GM12872 (cell line): Measurements from ENCODE around the gene DLG1.

Source experiments
- CTCF ChIP-seq: IDR thresholded peaks from 3 replicates; pipeline ENCODE4 v1.5.1; 2011; ENCODE audit warnings: low read depth, mild to moderate bottlenecking, low read length, moderate library complexity; ENCODE audit not compliant: insufficient read depth

DLG1 gene

GRCh38 chr3:197303452-197303851 is 5.0 kb upstream of the DLG1 start:
- TF ChIP-seq CTCF, result no peak

- TF ChIP-seq CTCF, result no peak
Observed at GRCh38 chr3:197302696-197303341, 4.4 kb upstream of the DLG1 start.

- TF ChIP-seq CTCF, result no peak
Observed at GRCh38 chr3:197302033-197302432, 3.6 kb upstream of the DLG1 start.

DNA sequence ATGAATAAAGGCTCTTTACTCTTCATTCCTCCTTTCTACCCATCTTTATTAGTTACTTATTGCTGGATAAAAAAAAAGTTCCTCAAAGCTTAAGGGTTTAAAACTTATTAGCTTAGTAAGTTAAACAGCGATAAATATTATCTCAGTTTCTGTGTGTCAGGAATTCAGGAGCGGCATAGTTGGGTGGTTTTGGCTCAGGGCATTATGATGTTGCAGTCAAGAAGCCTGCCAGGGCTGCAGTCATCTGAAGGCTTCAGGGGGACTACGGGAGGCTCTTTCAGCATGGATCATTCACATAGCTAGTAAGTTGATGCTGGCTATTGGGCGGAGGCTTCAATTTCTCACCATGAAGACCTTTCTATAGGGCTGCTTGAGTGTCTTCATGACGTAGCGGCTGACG is 1.9 kb upstream of the DLG1 start:
- TF ChIP-seq CTCF, result no peak

DNA sequence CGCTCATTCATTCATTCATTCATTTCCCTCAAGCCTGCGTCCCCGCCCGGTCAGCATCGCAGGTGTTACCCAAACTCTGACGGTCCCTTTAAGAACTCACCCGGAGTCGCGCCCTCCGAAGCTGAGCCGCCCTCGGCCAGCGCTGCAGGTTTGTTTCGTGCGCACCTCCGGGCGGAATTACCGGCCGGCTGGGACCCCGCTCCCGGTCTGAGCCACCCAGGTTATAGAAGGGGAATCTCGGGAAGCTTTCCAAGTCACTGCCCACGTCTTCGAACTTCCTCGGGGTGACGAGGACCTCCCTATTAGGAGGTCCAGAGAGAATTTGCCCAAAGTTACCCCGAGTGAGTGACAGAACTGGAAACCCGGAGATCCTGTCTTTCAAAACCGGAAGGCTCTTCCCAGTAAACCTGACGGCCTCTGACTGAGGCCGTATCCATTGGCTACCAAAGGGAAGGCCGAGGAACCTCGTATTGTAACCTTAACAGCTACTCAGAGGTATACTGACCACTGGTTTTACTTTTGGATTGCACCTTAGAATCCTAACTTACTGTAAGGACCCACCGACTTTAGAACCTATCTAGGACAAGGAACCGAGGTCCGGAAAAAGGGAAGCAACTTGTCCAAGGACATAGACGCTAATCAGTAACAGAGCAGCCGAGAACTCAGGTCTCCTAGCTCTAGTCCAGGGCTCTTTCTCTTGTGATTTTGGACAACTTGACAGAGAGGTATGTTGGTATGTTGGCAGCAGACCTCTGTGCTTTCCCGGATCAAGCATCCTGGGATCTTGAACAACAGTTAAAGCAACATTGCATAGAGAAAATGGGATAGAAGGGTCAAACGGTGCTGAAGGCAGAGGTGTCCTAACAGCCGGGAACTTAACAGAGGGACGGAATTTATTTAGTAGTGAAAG is 788 bp upstream of the DLG1 start:
- no peak for TF ChIP-seq CTCF

GRCh38 chr3:197297476-197298340 is 704 bp downstream of the DLG1 start:
- TF ChIP-seq CTCF, result no peak

- no peak for TF ChIP-seq CTCF
Observed at GRCh38 chr3:197297002-197297401, 1.4 kb downstream of the DLG1 start.
